HS-5 (cell line): ENCODE data around the gene ESYT1.

Experiments
- DNase-seq: peaks from one replicate; pipeline ENCODE4 v3.0.0-alpha.2; 2012; ENCODE audit warnings: low read depth

The ESYT1 gene, protein sequence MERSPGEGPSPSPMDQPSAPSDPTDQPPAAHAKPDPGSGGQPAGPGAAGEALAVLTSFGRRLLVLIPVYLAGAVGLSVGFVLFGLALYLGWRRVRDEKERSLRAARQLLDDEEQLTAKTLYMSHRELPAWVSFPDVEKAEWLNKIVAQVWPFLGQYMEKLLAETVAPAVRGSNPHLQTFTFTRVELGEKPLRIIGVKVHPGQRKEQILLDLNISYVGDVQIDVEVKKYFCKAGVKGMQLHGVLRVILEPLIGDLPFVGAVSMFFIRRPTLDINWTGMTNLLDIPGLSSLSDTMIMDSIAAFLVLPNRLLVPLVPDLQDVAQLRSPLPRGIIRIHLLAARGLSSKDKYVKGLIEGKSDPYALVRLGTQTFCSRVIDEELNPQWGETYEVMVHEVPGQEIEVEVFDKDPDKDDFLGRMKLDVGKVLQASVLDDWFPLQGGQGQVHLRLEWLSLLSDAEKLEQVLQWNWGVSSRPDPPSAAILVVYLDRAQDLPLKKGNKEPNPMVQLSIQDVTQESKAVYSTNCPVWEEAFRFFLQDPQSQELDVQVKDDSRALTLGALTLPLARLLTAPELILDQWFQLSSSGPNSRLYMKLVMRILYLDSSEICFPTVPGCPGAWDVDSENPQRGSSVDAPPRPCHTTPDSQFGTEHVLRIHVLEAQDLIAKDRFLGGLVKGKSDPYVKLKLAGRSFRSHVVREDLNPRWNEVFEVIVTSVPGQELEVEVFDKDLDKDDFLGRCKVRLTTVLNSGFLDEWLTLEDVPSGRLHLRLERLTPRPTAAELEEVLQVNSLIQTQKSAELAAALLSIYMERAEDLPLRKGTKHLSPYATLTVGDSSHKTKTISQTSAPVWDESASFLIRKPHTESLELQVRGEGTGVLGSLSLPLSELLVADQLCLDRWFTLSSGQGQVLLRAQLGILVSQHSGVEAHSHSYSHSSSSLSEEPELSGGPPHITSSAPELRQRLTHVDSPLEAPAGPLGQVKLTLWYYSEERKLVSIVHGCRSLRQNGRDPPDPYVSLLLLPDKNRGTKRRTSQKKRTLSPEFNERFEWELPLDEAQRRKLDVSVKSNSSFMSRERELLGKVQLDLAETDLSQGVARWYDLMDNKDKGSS

DNA sequence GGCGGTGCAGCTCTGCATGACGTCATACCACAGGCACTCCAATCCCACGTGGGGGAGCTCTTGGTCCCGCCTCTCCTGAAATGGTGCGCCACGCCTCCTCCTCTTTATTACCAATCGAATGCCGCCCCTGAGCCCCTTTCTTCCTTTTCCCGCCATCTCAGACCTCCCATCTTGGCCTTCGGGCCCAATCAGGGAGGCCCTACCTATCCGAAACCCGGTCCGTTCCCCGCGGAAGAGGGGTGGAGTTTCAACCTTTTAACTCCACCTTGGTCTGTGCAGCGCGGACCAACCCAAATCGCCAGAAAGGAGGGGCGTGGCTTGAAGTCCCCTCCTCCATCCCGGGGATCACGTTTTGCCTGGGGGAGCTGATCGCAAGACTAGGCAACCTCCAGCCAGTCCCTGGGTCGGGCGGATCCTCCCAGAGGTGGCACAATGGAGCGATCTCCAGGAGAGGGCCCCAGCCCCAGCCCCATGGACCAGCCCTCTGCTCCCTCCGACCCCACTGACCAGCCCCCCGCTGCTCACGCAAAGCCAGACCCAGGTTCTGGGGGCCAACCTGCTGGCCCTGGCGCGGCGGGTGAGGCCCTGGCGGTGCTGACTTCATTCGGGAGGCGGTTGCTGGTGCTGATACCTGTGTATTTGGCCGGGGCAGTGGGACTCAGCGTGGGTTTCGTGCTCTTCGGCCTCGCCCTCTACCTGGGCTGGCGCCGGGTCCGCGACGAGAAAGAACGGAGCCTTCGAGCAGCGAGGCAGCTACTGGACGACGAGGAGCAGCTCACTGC, at the start of gene ESYT1:
Gene ESYT1, plus strand, starts transcription at position 380 of the 782 bp plus-strand sequence. Its CDS starts 53 bp downstream, at position 433.
- DNase-seq, result peak; percentile 99

DNA sequence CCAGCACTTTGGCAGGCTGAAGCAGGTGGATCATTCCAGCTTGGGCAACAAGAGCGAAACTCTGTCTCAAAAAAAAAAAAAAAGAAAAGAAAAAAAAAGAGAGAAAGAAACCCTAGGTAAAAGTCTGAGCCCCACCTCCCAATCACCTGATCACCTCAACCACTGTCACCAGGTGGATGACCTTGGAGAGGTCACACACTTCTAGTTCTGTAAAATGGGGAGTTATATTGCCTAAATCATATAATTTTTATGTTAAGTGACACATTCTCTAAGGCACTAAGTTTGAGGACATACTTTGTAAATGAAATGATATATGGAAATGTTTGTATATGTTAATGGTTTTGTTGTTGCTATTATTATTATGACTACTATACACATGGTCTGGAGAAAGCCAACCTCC, 49.6 kb upstream of the ESYT1 start:
- DNase-seq, result no peak

DNA sequence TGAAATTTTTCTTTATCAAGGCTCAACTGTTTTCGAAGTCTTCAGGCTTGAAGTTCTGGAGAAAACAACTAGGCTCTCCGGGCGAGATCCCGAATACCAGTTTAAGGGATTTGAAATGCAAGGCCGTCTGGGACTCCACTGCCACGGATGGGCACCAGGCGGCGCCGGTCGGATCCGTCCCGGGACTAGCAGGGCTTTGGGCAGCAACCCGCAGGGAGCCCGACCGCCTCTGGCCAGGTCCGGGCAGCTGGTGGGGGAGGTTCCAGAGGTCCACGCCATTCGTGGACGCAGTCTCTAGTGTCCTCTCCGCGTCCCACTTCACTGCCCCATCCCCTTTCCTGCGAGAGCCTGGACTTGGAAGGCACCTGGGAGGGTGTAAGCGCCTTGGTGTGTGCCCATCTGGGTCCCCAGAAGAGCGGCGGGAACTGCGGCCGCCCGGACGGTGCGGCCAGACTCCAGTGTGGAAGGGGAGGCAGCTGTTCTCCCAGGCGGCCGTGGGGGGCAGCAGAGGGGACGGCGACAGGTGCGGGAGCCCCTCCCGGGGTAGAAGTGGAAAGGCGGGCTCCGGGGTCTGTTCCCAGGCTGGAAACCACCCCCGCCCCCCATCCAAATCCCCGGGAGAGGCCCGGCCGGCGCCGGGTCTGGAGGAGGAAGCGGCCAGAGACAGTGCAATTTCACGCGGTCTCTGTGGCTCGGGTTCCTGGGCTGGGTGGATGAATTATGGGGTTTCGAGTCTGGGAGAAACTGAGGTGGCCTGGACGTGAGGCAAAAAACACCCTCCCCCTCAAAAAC, 48.9 kb upstream of the ESYT1 start:
- DNase-seq, result peak; percentile 53

DNA sequence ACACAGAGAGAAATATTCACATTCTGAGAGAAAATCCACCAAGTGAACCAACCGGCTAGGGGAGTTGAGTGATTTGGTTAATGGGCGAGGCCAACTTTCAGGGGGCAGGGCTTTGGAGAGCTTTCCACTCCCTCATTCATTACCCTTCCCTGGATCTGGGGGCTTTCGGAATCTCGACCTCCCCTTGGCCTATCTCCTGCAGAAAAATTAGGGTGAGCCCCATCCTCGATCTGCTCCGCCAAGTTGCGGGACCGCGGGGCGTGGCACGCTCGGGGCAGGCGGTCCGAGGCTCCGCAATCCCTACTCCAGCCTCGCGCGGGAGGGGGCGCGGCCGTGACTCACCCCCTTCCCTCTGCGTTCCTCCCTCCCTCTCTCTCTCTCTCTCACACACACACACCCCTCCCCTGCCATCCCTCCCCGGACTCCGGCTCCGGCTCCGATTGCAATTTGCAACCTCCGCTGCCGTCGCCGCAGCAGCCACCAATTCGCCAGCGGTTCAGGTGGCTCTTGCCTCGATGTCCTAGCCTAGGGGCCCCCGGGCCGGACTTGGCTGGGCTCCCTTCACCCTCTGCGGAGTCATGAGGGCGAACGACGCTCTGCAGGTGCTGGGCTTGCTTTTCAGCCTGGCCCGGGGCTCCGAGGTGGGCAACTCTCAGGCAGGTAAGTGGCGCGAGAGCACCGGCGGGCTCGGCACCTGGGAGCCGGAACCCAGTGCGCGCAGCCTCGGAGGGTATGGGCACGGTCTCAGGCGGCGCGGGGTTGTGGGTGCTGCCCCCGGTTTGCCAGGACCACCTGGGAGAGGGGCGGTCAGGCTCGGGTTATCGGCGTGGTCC, 48.1 kb upstream of the ESYT1 start, which contains the start of gene ERBB3:
Gene ERBB3, plus strand, starts transcription at position 443 of the 833 bp plus-strand sequence. Its CDS starts 136 bp downstream, at position 579.
- DNase-seq, result peak; percentile 62

DNA sequence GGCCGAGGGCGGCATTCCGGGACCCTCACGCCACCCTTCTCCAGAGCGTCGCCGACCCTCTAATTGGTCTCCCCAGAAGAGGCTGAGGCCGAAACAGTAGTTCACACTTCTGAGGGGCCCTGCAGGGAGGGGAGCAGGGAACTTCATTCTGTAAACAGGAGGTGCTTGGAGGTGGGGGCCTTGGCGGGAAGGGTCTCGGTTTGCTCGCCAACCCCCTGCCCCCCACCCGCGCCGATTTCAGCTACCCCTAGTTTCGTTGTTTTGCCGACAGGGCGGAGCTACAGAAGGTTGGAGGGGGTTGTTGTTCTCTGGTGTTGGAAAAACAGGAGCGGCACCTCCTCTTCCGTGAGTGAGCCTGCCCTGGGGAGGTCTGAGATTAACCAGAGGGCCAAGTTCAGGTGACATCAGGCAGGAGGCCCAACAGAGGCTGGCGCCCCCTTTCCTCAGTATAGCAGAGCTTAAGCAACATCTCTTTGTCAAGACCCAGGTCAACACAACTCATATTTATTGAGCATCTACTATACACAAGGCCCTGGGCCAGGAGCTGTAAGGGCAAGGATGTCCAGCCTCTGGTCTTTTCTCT, 47.4 kb upstream of the ESYT1 start:
- DNase-seq, result no peak

DNA sequence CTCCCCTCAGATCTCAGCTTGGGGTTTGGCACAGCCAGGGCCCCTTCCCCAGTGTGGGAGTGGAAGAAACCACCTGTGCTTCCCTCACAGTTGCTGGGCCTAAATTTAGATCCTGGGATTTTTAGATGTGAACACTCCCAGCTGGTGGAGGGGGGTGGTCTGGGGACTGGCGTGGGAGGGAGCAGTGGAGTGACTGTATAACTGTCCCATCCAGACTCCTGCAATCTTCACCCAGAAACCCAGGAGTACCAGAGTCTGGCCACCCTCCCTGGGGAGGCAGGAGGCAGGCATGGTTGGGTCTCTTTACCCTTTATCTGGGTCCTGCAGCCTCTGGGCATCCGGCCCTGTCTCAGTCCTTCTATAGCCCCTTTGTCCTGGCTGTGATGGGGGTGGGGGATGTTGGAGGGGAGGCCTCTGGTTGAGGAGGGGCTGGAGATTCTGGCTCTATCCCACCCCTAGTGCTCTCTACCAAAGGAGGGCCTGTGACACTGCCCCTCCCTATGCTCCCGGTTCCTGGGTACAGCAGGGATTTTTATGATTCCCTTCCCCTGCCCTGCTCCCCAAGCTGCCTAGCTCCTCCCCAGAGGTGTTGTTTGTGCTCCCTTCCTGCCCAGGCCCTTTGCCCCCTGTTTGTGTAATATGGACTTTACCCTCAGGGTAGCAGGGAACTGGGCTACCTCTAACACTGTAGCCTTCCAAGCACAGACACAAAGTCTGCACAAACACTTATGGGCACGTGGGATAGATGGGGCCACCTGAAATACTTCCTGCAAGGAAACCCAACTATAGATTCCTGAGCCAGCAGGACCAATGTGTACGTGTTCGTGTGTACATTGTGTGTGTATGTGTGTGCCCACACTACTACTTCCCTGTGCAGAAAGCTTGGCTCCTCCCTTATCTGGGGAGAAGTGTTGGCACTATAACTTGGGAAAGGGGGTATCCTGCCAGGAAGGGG, 46.4 kb upstream of the ESYT1 start:
- DNase-seq, result no peak

DNA sequence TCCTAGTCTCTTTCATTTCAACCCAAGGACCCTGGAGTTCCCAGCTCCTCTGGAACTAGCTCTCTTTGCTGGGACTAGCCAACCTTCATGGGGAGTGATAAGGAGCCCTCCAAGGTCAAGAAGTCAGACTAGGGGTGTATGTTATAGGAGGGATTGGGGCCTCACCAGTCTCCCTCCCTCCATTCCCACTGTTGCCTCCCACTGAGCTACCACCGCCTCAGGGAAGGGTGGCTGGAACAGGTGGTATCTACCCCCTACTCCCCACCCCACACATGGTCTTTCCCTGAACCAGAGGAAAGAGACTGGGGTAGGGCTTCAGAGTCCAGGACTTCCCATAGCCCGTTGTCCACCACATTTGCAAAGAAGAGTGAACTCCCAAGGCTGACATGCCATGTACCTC, 45.7 kb upstream of the ESYT1 start:
- DNase-seq, result no peak

DNA sequence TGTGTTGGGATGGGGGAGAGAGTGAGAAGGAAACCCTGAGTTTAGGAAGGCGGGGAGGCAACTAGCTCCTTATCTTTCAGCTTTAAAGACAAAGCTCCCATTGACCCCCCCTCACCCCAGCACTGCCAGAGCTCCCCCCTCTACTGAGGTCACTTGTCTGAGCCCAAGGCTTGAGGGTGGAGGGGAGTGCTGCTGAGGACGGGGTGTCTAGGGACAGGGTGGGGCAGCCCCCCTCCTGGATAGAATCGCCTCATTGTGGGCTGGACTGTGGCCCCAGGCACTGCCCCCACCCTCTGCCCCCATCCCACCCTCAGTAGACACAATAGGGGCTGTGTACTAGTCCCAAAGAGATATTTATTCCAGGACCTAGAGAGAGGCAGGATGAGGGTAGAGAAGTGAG, 45.1 kb upstream of the ESYT1 start:
- no peak for DNase-seq

DNA sequence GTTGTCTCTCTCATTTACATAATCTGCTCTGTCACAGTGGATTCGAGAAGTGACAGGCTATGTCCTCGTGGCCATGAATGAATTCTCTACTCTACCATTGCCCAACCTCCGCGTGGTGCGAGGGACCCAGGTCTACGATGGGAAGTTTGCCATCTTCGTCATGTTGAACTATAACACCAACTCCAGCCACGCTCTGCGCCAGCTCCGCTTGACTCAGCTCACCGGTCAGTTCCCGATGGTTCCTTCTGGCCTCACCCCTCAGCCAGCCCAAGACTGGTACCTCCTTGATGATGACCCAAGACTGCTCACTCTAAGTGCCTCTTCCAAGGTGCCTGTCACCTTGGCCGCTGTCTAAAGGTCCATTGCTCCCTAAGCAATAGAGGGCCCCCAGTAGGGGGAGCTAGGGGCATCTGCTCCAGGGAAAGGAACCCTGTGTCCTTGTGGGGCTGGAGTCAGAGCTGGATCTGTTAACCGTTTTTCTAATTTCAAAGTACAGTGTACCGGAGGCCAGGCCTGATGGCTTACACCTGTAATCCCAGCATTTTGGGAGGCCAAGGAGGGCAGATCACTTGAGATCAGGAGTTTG, 43.0 kb upstream of the ESYT1 start:
- DNase-seq, result no peak

DNA sequence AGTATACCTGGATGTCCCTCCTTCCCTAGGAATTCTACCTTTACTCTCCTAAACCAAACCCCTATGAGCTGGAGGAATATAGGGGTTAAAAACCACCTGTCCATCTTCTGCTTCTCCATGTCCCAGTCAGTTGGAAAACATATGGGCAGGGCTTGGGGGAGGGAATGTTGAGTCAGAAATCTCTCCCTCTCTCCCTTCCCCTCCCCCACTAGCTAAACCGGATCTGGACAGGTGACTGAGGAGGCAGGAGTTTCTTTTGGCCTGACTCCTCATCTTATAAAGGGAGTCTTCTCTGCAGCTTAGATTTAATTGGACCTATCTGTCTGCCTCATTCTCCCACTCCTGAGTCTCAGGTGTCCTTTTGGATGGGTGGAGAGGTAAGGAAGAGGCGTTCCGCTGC, 42.0 kb upstream of the ESYT1 start:
- no peak for DNase-seq

DNA sequence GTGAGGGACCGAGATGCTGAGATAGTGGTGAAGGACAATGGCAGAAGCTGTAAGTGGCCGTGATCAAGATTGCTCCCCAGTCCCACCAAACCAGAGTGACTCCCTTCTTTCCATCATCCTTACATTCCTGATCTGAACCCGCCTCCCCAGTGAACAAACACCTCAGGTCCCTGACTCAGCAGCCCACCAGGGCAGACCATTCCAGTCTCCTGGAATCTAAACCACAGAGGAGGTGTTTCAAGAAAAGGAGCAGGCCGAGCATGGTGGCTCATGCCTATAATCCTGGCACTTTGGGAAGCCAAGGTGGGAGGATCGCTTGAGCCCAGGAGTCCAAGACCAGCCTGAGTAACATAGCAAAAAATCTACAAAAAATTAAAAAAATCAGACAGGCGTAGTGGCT, 41.5 kb upstream of the ESYT1 start:
- DNase-seq, result no peak

DNA sequence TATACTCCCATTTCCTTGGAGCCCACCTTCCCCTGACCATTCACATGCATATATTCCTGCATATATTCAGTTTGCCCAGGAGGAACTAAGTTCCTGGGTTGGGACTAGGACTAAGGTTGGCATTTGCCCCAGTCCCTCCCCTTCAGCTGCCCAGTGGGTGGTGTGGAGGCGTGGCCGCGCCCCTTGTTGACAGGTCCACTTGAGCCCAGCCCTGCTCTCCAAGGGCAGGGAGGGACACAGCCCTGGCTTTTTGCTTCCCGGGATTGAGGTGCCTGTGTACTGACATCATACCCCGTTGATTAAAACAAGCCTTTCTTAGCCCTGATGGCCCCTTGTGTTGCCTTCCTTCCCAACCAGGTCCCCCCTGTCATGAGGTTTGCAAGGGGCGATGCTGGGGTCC, 40.8 kb upstream of the ESYT1 start:
- DNase-seq, result no peak

DNA sequence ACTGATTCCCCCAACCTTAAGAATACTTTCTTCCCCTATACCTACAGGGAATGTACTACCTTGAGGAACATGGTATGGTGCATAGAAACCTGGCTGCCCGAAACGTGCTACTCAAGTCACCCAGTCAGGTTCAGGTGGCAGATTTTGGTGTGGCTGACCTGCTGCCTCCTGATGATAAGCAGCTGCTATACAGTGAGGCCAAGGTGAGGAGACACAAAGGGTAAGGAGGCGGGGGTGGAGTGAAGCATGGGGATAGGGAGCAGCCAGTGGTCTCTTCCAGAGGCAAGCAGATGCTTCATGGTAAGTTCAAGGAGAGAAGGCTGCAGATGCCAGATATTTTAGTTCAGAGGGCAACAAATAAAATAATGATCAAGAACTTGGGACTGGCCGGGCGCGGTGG, 30.3 kb upstream of the ESYT1 start:
- DNase-seq, result no peak

DNA sequence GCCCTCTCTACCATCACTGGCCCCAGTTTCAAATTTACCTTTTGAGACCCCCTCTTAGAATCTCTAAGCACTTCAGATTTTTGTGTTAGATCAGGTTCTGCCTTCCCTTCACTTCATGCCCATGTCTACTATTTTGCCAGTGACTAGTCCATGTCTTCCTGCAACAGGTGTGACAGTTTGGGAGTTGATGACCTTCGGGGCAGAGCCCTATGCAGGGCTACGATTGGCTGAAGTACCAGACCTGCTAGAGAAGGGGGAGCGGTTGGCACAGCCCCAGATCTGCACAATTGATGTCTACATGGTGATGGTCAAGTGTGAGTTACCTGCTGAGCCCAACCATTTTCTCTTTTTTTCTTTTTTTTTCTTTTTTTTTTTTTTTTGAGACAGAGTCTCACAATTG, 29.5 kb upstream of the ESYT1 start:
- no peak for DNase-seq

DNA sequence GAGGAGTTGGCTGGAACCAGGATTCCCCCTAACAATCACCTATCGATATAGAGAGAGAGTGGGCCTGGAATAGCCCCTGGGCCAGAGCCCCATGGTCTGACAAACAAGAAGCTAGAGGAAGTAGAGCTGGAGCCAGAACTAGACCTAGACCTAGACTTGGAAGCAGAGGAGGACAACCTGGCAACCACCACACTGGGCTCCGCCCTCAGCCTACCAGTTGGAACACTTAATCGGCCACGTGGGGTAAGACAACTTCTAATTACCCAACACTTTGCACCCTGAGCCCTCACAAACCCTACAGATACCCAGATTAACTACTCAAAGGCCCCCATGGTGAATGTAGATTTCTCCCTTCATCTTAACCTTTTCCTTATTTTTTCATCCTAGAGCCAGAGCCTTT, 28.3 kb upstream of the ESYT1 start:
- DNase-seq, result no peak

DNA sequence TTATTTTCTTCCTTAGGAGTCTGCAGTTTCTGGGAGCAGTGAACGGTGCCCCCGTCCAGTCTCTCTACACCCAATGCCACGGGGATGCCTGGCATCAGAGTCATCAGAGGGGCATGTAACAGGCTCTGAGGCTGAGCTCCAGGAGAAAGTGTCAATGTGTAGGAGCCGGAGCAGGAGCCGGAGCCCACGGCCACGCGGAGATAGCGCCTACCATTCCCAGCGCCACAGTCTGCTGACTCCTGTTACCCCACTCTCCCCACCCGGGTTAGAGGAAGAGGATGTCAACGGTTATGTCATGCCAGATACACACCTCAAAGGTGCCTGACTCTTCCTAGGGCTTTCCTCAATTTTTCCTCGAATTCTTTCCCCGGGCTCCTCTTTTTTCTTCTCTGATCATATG, 27.0 kb upstream of the ESYT1 start:
- no peak for DNase-seq

DNA sequence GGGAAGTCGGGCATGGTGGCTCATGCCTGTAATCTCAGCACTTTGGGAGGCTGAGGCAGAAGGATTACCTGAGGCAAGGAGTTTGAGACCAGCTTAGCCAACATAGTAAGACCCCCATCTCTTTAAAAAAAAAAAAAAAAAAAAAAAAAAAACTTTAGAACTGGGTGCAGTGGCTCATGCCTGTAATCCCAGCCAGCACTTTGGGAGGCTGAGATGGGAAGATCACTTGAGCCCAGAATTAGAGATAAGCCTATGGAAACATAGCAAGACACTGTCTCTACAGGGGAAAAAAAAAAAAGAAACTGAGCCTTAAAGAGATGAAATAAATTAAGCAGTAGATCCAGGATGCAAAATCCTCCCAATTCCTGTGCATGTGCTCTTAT, 25.4 kb upstream of the ESYT1 start:
- DNase-seq, result no peak

DNA sequence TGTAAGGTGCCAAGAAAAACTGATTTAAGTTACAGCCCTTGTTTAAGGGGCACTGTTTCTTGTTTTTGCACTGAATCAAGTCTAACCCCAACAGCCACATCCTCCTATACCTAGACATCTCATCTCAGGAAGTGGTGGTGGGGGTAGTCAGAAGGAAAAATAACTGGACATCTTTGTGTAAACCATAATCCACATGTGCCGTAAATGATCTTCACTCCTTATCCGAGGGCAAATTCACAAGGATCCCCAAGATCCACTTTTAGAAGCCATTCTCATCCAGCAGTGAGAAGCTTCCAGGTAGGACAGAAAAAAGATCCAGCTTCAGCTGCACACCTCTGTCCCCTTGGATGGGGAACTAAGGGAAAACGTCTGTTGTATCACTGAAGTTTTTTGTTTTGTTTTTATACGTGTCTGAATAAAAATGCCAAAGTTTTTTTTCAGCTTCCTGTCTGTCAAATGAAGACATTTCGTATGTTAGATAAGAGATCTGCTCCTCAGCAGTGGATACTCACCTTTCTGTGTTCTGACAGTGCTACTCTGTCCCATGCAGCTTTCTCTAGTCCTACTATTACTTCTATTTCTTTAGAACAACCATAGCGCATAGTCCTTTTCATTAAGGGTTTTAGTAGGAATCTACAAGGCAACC, 24.9 kb upstream of the ESYT1 start:
- no peak for DNase-seq
